HK-2 (cell line): Measurements from ENCODE around the gene EIF4G1.
"Not testable (repeated sequence)": the region's sequence is repeated elsewhere in the genome, so short reads cannot be mapped to it uniquely, and the experiment has no call there.

Experiments used
- DNase-seq: peaks from one replicate; pipeline ENCODE4 v3.0.0-alpha.2; 2018; ENCODE audit not compliant: unreplicated experiment

The EIF4G1 gene

DNA sequence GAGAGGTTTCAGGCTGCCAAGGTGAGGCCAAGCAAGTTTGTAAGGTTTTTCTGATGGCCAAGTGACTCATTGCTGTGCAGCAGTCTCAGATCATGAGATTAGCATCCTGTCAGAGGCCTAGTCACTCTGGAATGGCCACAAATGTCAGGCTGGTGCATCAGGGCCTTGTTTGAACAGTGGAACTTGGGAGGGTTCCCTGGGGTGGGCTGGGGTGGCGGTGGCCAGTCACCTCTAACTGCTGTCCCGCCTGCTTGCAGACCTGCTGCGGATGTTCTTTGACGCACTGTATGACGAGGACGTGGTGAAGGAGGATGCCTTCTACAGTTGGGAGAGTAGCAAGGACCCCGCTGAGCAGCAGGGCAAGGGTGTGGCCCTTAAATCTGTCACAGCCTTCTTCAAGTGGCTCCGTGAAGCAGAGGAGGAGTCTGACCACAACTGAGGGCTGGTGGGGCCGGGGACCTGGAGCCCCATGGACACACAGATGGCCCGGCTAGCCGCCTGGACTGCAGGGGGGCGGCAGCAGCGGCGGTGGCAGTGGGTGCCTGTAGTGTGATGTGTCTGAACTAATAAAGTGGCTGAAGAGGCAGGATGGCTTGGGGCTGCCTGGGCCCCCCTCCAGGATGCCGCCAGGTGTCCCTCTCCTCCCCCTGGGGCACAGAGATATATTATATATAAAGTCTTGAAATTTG, 20.2 kb downstream of the EIF4G1 start:
- peak; percentile 73 for DNase-seq

DNA sequence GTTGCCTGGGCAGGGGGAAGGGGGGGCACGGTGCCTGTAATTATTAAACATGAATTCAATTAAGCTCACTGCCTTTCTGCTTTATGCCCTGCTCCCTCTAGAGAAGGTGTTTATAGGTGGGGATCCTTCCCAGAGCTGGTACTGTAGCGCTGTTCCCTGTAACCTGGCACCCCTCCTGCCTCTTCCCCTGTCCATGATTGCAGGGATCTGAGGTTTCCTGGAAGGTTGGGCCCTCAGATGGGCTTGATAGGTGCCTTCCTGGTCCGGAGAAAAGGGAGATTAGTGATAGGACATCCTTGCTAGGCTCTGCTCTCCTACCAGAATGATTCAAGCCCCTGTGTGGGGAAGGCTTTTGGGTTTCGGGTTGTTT, 20.9 kb downstream of the EIF4G1 start:
- no peak for DNase-seq

- DNase-seq: peak; percentile 89
These were observed 21.5 kb downstream of the EIF4G1 start for GRCh38 chr3:184335661-184336546.

DNA sequence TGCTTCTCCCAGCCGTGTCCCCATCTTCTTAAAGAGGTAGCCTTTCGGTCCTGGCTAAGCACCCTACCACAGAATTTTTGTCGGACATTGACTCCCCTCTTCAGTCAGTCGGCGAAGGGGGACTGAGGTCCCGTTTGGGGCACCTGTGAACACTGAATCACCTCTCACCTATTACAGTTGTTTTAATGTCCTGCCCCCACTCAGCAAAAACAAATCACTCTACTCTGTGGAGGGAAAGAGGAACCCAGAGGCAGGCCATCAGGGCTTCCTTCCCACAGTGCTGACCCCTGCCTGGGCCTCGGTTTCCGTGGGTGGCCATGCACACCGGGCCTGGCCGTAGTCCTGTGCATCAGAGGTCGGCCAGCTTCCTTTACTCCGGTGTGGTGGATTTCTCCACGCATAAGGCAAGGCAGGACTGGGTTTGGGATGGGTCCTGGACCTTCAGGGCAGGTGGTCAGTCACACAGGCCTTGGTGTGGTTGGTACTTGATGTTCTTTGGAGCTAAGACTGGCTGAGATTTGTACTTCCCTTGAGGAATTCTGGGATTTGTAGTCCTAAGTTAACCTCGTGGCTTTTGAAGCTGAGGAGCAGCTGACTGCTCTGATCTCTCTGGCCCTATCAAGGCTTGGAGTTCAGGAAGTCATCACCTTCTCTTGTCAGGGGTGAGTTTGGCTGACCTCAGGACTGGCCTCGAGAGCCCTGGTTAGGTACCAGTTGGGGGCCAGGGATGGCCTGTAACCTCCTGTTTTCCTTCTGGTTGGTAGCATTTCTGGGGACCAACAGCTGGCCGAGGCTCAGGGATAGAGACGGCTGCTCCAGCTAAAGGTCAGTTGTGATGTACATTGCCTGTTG, 22.4 kb downstream of the EIF4G1 start:
- peak; percentile 46 for DNase-seq

GRCh38 chr3:184337399-184337714, 23.0 kb downstream of the EIF4G1 start, which contains the start of gene FAM131A:
FAM131A (plus strand) TSS chr3:184337600; CDS start chr3:184337631, 31 bp downstream.
- DNase-seq: no peak

GRCh38 chr3:184337981-184338380, 23.6 kb downstream of the EIF4G1 start:
- no peak for DNase-seq

- no peak for DNase-seq
These were observed 24.1 kb downstream of the EIF4G1 start for GRCh38 chr3:184338511-184338945.

GRCh38 chr3:184339001-184339400, 24.6 kb downstream of the EIF4G1 start:
- no peak for DNase-seq

DNA sequence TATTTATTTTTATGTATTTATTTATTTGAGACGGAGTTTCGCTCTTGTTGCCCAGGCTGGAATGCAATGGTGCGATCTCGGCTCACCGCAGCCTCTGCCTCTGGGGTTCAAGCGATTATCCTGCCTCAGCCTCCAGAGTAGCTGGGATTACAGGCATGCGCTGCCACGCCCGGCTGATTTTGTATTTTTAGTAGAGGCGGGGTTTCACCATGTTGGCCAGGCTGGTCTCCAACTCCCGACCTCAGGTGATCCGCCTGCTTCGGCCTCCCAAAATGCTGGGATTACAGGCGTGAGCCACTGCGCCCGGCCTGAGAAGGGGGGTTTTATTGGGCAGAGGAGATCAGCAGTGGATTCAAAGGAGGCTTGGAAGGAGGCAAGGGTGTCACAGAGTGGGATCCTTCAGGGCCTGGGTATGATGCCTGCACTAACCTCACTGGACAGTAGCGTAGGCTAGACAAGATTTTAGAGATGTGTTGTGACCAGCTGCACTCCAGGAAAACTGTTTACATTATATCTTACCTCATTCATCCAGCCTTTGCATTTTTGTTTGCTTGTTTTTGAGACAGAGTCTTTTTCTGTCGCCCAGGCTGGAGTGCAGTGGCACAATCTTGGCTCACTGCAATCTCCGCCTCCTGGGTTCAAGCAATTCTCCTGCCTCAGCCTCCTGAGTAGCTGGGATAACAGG, 25.2 kb downstream of the EIF4G1 start:
- DNase-seq: not testable (repeated sequence)

DNA sequence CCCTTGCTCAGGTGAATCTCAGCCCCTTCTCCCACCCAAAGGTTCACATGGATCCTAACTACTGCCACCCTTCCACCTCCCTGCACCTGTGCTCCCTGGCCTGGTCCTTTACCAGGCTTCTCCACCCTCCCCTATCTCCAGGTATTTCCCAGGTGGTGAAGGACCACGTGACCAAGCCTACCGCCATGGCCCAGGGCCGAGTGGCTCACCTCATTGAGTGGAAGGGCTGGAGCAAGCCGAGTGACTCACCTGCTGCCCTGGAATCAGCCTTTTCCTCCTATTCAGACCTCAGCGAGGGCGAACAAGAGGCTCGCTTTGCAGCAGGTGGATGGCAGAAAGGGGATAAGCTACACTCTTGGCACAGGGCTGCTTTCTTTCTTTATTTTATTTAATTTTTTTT, 27.5 kb downstream of the EIF4G1 start:
- no peak for DNase-seq

- no peak for DNase-seq
These were observed 28.9 kb downstream of the EIF4G1 start for GRCh38 chr3:184343200-184343876.

- no peak for DNase-seq
These were observed 30.3 kb downstream of the EIF4G1 start for GRCh38 chr3:184344579-184345316.

- DNase-seq: peak; percentile 91
These were observed 31.1 kb downstream of the EIF4G1 start for GRCh38 chr3:184345317-184346144.

GRCh38 chr3:184346480-184347190, 32.2 kb downstream of the EIF4G1 start:
- DNase-seq: no peak

DNA sequence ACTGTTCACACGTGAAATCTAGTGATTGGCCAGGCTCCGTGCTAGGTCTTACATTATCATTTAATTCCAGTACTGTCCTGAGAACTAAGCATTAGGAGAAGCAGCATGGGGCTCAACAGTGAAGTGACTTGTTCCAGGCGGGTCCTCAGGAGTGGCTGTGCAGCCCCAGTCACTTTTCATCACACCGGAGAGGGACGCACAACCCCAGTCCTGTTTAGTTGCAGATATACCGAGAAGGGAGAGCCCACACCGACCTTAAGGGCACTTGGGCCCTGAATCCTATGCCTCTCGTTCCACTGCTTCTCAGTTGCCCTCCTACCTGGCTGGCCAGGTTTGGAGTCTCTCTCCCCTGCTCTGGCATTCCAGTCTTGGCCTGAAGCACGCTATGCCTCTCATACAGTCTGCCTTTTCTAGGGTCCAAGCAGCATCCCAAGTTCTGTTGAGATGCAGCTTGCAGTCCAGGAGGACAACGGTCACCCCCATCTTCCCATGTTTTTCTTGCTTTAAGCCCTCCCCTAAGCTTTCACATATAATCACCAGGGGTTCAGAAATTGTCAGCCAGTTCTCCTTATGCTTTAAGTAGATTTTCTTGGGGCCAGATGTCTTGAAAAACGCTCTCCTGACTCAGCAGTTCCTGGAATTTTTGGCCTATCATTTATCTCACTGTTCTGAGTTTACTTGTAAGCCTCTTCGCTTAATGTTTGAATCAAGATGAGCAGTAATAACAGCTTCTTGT, 33.1 kb downstream of the EIF4G1 start:
- no peak for DNase-seq

GRCh38 chr3:184348057-184348382, 33.6 kb downstream of the EIF4G1 start:
- DNase-seq: no peak

GRCh38 chr3:184349563-184350470, 35.4 kb downstream of the EIF4G1 start:
- no peak for DNase-seq
